Neutrophil (primary cell): ENCODE data around the gene LMF1.

Source experiments
- H3K27ac ChIP-seq: fragments of 200-600 bp; sonication (generic); 2 replicates; pipeline ENCODE4 v1.5.1; 2016; ENCODE audit warnings: mild to moderate bottlenecking, moderate library complexity
- H3K27me3 ChIP-seq: fragments of 200-600 bp; sonication (generic); 2 replicates; pipeline ENCODE4 v1.6.0; 2016; ENCODE audit warnings: mild to moderate bottlenecking
- H3K36me3 ChIP-seq: fragments of 200-600 bp; sonication (generic); 2 replicates; pipeline ENCODE4 v1.5.1; 2017
- H3K4me1 ChIP-seq, 2 experiments: fragments of 200-600 bp in 1 of 2; sonication (generic) in 1 of 2; 1 replicate in 1 of 2; 2 replicates in 1 of 2; pipeline versions ENCODE4 v1.5.1 to v1.6.1; 2013 to 2016; ENCODE audit warnings: low read depth in 1 of 2, low read length in 1 of 2, mild to moderate bottlenecking in 1 of 2, moderate library complexity in 1 of 2; ENCODE audit not compliant: control insufficient read depth in 1 of 2, insufficient read depth in 1 of 2
- H3K4me3 ChIP-seq, 2 experiments: fragments of 200-600 bp in 1 of 2; sonication (generic) in 1 of 2; 1 replicate in 1 of 2; 2 replicates in 1 of 2; pipeline ENCODE4 v1.5.1; 2013 to 2016; ENCODE audit warnings: low read depth in 1 of 2, low read length in 1 of 2, mild to moderate bottlenecking in 1 of 2, moderate library complexity in 1 of 2
- H3K9me3 ChIP-seq: fragments of 200-600 bp; sonication (generic); 2 replicates; pipeline ENCODE4 v1.5.1; 2016
- CTCF ChIP-seq: fragments of 200-600 bp; sonication (generic); IDR thresholded peaks from 2 replicates; pipeline ENCODE4 v1.5.1; 2016; ENCODE audit warnings: antibody characterized with exemption

Gene LMF1

GRCh38 chr16:870856-871561 lies 99.8 kb downstream of the LMF1 start:
- no peaks in the 10 kb centered on the region for H3K27me3 ChIP-seq
- no peak overlapping the region for H3K4me3 ChIP-seq
- no peaks in the 10 kb centered on the region for H3K4me1 ChIP-seq
- H3K9me3 ChIP-seq: no peaks in the 10 kb centered on the region
- no peak for TF ChIP-seq CTCF
- H3K27ac ChIP-seq: no peak overlapping the region
- H3K36me3 ChIP-seq: peaks cover 11% of the 10 kb centered on the region

GRCh38 chr16:869823-870641 lies 100.8 kb downstream of the LMF1 start:
- TF ChIP-seq CTCF: no peak
- Histone ChIP-seq H3K27me3 (no peaks in the 10 kb centered on the region), H3K27ac (no peak overlapping the region), H3K9me3 (no peaks in the 10 kb centered on the region), H3K4me1 (no peaks in the 10 kb centered on the region), H3K36me3 (peaks cover 11% of the 10 kb centered on the region), H3K4me3 (no peak overlapping the region)

GRCh38 chr16:868846-869822 lies 101.7 kb downstream of the LMF1 start:
- no peaks in the 10 kb centered on the region for H3K9me3 ChIP-seq
- TF ChIP-seq CTCF: no peak
- no peaks in the 10 kb centered on the region for H3K27me3 ChIP-seq
- no peak overlapping the region for H3K4me3 ChIP-seq
- no peak overlapping the region for H3K27ac ChIP-seq
- H3K36me3 ChIP-seq: peaks cover 7% of the 10 kb centered on the region
- no peaks in the 10 kb centered on the region for H3K4me1 ChIP-seq

GRCh38 chr16:868386-868755 lies 102.4 kb downstream of the LMF1 start:
- no peak overlapping the region for H3K4me3 ChIP-seq
- no peak for TF ChIP-seq CTCF
- H3K27ac ChIP-seq: no peak overlapping the region
- no peaks in the 10 kb centered on the region for H3K27me3 ChIP-seq
- no peaks in the 10 kb centered on the region for H3K4me1 ChIP-seq
- peaks cover 4% of the 10 kb centered on the region for H3K36me3 ChIP-seq
- no peaks in the 10 kb centered on the region for H3K9me3 ChIP-seq
